ENCODE measurements around the gene AKAP1. TPM values are rescaled to one million over a fixed set of nuclear protein-coding genes. Genes with fewer than 3 reads are reported as not detected.

Gene AKAP1
- total RNA-seq, 2 experiments from 2014 or later: 41.8 to 49.0 TPM

DNA sequence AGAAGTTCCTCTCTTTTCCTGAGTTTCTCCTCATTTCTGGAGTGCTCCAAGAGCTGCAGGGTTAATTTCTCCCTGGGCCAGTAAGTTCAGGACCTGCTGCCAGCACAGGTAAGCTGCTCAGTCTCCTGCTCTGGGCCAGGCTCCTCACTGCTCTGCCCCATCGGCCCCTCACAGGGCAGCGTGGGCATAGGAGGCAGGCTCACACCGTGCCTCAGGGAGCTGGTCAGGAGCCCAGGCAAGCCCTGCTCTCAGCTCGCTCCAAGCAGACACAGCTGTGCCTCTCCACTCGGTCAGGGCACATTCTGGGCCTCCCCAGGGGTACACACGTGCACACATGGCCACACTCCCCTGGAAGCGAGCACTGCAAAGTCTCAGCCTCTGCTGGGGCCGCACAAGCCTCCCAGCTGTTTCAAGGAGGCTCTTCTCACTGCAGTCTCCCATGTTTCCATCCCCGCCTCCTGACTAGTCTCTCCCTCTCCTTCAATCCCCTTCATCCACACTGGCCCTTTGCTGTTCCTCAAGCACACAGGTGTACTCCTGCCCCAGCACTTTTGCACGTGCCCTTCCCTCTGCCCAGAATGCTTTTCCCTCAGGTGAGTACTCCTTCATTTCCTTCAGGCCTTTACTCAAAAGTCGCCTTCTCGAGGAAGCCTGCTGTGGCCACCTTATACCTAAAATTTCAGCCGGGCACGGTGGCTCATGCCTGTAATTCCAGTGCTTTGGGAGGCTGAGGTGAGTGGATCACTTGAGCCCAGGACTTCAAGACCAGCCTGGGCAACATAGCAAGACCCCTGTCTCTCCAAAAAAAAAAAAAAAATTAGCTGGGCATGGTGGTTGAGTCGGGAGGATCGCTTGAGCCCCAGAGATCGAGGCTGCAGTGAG, 53.2 kb downstream of the AKAP1 start:
- H3K9me2 ChIP-seq (ENCODE audit: insufficient read depth, low read length): no peaks in the 10 kb centered on the region
- DNase-seq (ENCODE audit: low spot score): no peak
- no peak overlapping the region for H3K27ac ChIP-seq (ENCODE audit: low read depth, low read length, poor library complexity, severe bottlenecking)
- H3K79me2 ChIP-seq (ENCODE audit: insufficient read depth, low read depth, low read length): no peaks in the 10 kb centered on the region
- ChIA-PET CTCF (ENCODE audit: unreplicated experiment) (no interaction called here), POLR2A (interaction anchor here (0.5 kb wide), 1 partner anchor 619 kb away, joined by 3 read pairs; no protein-coding TSS in a partner anchor)
- TF ChIP-seq EZH2phosphoT487 (IDR thresholded peaks at IDR 0.05; ENCODE audit: borderline replicate concordance, low read depth, low read length): no peak
- TF ChIP-seq, protein P1, sequence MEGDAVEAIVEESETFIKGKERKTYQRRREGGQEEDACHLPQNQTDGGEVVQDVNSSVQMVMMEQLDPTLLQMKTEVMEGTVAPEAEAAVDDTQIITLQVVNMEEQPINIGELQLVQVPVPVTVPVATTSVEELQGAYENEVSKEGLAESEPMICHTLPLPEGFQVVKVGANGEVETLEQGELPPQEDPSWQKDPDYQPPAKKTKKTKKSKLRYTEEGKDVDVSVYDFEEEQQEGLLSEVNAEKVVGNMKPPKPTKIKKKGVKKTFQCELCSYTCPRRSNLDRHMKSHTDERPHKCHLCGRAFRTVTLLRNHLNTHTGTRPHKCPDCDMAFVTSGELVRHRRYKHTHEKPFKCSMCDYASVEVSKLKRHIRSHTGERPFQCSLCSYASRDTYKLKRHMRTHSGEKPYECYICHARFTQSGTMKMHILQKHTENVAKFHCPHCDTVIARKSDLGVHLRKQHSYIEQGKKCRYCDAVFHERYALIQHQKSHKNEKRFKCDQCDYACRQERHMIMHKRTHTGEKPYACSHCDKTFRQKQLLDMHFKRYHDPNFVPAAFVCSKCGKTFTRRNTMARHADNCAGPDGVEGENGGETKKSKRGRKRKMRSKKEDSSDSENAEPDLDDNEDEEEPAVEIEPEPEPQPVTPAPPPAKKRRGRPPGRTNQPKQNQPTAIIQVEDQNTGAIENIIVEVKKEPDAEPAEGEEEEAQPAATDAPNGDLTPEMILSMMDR (conservative IDR thresholded peaks at IDR 0.05; ENCODE audit: low read length): no peak
- H4K20me1 ChIP-seq (ENCODE audit: insufficient read depth, low read length): no peaks in the 10 kb centered on the region
- no TSS peak for BruUV-seq (replicated peaks)
- intact Hi-C loops (cut with micrococcal nuclease; ENCODE audit: unreplicated experiment): loop anchor here (10.0 kb wide), 2 partner anchors 467 to 537 kb away; no protein-coding TSS in a partner anchor
- H3K9me3 ChIP-seq (ENCODE audit: low read length): no peaks in the 10 kb centered on the region
- no peaks in the 10 kb centered on the region for H3K36me3 ChIP-seq (ENCODE audit: insufficient read depth, low read length)
- H3K4me2 ChIP-seq (ENCODE audit: low read length): no peak overlapping the region
- peaks cover 5% of the 10 kb centered on the region for H3K4me1 ChIP-seq (ENCODE audit: insufficient read depth, low read length, poor library complexity, severe bottlenecking)
- no peak overlapping the region for H3K4me3 ChIP-seq (ENCODE audit: low read depth, low read length, poor library complexity, severe bottlenecking)
- no peak overlapping the region for H2AFZ ChIP-seq (ENCODE audit: low read length)

DNA sequence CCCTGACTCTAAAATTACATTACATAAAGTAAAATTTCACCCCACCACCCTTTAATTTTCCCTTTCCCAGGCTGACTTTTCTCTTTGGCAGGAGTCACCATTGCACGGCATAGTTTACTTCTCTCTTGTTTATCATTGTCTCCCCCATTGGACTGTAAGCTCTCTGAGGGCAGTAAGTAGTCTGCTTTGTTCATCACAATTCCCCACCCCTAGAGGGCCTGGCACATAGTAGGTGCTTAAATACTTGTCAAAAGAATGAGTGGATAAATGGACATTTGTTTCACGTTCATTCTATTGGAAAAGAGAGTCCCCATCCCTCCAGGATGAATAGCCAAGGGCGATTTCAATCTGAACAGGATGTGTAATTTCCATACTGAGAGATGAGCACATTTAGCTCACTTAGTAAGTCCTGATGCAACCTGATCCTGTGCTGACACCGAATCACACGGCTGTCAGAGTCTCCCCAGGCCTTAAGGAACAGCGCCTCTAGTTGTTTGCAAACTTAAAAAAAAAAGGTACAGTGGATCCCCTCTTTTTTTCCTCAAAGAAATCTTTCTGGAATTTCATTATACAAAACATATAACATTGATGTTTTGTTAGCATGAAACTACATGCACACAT, 54.0 kb downstream of the AKAP1 start:
- Histone ChIP-seq H3K9me3 (ENCODE audit: low read length) (no peaks in the 10 kb centered on the region), H3K79me2 (ENCODE audit: insufficient read depth, low read depth, low read length) (no peaks in the 10 kb centered on the region), H3K4me3 (ENCODE audit: low read depth, low read length, poor library complexity, severe bottlenecking) (no peak overlapping the region), H3K4me1 (ENCODE audit: insufficient read depth, low read length, poor library complexity, severe bottlenecking) (no peaks in the 10 kb centered on the region), H2AFZ (ENCODE audit: low read length) (no peak overlapping the region), H3K4me2 (ENCODE audit: low read length) (no peak overlapping the region), H4K20me1 (ENCODE audit: insufficient read depth, low read length) (no peaks in the 10 kb centered on the region), H3K36me3 (ENCODE audit: insufficient read depth, low read length) (no peaks in the 10 kb centered on the region), H3K27ac (ENCODE audit: low read depth, low read length, poor library complexity, severe bottlenecking) (no peak overlapping the region), H3K9me2 (ENCODE audit: insufficient read depth, low read length) (no peaks in the 10 kb centered on the region)
- no peak for TF ChIP-seq EZH2phosphoT487 (IDR thresholded peaks at IDR 0.05; ENCODE audit: borderline replicate concordance, low read depth, low read length)
- TF ChIP-seq, protein P1 (conservative IDR thresholded peaks at IDR 0.05; ENCODE audit: low read length): no peak
- no TSS peak for BruUV-seq (replicated peaks)
- no peak for DNase-seq (ENCODE audit: low spot score)
- ChIA-PET POLR2A (interaction anchor here (0.5 kb wide), 1 partner anchor 618 kb away, joined by 3 read pairs; no protein-coding TSS in a partner anchor), CTCF (ENCODE audit: unreplicated experiment) (no interaction called here)
- intact Hi-C loops (cut with micrococcal nuclease; ENCODE audit: unreplicated experiment): loop anchor here (10.0 kb wide), 2 partner anchors 466 to 536 kb away; no protein-coding TSS in a partner anchor
